Caki2 (cell line): Measurements from ENCODE around the gene SNX17. TPM values are rescaled to one million over a fixed set of nuclear protein-coding genes. Genes with fewer than 3 reads are reported as not detected.
"Not testable (repeated sequence)": the region's sequence is repeated elsewhere in the genome, so short reads cannot be mapped to it uniquely, and the experiment has no call there.

Experiments used
- DNase-seq: peaks from one replicate; pipeline ENCODE4 v3.0.0-alpha.2; 2015; ENCODE audit warnings: low read depth
- in situ Hi-C: cut with HindIII; loops from 2 replicates; pipeline ENCODE4 v1.10.0; 2016; ENCODE audit warnings: low sequenced_read_pairs, low pct_unique_long_range_greater_than_20kb, mixed read lengths
- total RNA-seq: library from RNA; depleted of rRNA; stranded (reverse); fragments of >200 nt; shearing (Covaris generic); gene quantifications from 2 replicates; pipeline ENCODE4 v1.2.3, GENCODE V29; 2014; ENCODE audit warnings: low replicate concordance

Gene SNX17
- total RNA-seq, 1 experiment from 2014 or later: 358 TPM

DNA sequence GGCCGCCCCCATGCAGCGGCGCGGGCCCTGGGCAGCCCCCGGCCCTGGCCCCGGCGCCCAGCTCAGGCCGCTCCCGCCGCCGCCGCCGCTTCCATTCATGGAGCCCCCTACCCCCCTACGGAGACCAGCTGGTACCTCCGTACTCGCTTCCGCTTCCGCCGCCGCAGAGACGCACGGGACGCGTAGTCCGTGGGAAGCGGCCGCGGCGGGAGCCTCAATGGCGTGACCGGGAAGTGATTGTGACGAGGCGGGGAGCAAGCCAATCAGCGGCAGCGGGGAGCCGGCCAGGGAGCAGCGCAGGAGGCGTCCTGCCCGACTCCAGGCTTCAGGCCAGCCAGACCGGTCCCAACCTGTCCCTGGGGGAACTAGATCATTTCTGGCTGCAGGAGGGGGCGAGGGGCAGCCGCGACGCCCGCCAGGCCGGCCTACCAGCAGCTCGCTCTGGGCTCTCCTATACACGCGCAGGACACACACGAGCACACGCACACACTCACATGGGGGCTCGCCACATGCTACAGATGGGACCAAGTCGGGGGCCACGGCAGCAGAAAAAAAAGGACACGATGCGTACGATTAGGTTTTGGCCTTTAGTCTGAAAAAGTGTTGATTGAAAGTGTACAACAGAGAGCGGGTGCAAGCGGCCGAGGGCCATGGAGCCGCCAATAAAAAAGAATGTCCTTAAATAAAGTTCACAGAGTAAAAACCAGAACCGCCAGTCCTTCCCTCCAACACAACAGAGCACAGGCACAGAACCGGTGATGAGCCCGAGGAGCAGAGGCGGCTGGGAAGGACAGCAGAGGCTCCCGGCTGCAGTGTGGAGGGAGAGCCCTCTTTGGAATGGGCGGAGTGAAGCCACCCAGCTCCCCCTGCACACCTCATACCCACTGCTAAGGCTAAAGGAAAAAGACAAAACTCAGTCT lies 10.5 kb downstream of the SNX17 start, which contains the start of gene ZNF513:
ZNF513 (minus strand) TSS at position 109 of the 920 bp plus-strand sequence. CDS start 208 bp downstream, outside the sequence.
- peak; percentile 91 for DNase-seq
- in situ Hi-C loops: no loop called here

DNA sequence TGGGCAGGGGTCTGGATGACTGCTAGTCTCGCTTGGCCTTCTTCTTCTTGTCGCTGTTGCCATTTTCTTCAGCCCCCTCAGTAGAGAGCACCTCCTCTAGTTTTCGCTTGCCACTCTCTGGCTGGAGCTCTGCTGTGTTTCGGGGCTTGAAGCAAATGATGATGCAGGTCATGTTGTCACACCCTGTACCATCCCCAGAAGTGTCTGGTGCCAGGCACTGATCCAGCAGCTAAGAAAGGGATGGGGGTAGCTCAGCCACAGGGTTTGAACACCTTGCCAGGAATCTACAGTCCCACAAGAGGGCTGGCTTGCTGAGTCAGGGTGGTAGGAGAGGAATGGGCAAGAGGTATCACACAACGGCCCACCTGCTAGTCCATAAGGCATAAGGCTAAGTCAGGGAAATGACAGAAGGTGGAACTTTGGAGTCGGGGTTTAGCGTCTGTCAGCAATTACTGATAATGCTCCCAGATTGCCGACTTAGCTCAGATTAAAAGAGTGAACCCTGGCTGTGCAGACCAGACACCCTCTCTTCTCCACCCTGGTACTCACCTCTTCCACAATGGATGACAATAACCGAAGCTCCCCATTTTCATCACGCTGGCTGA lies 11.3 kb downstream of the SNX17 start:
- in situ Hi-C loops: no loop called here
- DNase-seq: no peak

DNA sequence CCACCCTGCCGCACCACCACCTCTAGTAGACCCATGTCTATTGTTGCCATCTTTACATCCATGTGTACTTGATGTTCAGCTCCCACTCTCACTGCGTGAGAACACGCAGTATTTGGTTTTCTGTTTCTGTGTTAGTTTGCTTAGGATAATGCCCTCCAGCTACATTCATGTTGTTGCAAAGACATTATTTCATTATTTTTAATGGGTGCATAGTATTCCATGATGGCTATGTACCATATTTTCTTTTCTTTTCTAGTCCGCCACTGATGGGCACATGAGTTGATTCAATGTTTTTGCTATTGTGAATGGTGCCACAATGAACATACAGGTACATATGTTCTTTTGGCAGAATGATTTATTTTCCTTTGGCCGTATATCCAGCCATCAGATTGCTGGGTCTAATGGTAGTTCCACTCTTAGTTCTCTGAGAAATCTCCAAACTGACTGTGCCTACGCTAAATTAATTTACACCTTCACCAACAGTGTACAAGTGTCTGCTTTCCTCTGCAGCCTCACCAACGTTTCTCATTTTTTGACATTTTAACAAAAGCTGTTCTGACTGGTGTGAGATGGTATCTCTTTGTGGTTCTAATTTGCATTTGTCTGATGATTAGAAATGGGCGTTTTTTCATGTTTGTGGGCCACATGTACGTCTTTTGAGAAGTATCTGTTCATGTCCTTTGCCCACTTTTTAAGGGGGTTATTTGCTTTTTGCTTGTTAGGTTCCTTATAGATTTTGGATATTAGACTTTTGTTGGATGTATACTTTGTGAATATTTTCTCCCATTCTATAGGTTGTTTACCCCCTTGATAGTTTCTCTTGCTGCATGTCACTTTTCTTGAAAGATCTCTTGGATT lies 20.6 kb downstream of the SNX17 start:
- in situ Hi-C loops: no loop called here

DNA sequence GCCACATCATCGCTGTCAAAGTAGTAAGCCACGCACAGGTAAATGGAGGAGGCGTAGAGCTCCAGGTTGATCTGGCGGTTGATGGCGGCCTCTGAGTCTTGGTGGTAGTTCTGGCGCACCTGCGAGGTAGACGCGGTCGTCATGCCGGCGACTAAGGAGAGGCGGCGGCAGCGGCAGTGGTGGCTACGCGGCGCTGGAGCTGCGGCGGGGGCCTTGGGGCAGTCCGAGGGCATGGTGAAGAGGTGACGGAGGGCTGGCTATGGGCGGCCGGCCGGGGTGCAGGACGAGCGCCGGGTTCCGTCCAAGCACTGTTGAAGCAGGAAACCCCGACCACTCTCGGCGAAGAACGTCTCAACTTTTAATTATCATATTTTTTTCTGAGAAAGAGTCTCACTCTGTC lies 22.8 kb downstream of the SNX17 start:
- in situ Hi-C loops: no loop called here

More for the DNA sequence above, 20.6 kb downstream of the SNX17 start:
- DNase-seq: no peak

DNA sequence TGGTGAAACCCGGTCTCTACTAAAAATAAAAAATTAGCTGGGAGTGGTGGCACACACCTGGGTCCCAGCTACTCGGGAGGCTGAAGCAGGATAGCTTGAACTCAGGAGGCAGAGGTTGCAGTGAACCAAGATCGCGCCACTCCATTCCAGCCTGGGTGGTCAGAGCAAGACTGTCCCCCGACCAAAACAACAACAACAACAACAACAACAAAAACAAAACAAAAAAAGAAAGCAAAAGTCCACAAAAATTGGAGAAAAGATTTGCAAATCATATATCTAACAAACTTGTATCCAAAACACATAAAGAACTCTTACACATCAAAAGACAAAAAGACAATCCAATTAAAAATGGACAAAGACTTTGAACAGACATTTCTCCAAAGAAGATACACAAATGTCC lies 28.5 kb downstream of the SNX17 start:
- DNase-seq: no peak
- in situ Hi-C loops: no loop called here

More for the DNA sequence above, 22.8 kb downstream of the SNX17 start:
- no peak for DNase-seq

DNA sequence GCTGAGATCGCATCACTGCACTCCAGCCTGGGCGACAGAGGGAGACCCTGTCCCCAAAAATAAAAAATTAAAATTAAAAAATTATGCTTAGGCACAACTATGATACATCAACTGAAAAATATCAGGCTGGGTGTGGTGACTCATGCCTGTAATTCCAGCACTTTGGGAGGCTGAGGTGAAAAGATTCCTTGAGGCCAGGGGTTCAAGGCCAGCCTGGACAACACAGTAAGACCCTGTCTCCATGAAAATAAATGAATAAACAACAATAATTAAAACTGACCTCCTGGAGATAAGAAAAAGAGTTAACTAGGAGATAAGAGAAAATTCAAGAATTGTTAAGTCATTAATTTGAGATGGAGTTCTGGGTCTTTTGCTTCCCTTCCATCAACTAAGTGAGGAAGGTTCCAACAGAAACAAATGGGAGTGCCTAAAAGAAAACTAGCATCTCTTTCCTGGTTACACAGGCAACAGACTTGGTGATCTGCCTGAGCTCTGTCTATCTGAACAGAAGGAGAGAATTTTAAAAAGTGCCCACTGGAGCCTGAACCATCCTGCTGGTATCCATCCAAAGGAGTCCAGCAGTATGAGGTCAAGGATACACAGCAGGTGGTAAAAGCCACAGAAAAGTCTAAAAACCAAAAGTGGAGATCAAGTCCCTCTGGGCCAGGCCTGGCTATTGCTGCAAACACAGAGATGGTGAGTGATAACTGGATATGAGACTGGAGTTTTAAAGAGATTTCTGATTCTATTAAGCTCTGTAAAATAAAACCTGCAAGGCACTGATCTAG lies 30.1 kb downstream of the SNX17 start:
- in situ Hi-C loops: no loop called here
- DNase-seq: no peak

DNA sequence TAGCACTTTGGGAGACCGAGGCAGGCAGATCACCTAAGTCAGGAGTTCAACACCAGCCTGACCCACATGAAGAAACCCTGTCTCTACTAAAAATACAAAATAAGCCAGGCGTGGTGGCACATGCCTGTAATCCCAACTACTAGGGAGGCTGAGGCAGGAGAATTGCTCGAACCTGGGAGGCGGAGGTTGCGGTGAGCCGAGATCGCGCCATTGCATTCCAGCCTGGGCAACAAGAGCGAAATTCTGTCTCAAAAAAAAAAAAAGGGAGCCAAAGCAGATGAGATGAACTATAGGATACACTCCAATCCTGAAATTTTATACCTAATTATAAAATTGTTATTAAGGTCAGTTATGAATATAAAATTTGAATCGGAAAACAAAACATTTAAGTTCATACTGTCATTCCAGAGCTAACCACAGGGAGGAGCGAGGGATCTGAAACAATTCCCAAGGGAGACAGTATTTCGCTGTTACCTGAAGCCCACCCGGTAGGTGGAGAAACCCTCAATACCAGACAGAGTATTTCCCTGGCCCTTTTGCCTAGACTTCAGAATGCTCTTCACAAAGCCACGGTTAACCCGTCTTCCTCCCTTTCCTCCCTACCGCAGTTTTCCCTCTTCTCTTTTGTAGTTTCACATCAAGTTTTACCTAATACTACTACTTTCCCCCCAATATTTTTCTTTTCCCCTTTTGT lies 37.5 kb downstream of the SNX17 start:
- in situ Hi-C loops: no loop called here
- DNase-seq: peak; percentile 50

DNA sequence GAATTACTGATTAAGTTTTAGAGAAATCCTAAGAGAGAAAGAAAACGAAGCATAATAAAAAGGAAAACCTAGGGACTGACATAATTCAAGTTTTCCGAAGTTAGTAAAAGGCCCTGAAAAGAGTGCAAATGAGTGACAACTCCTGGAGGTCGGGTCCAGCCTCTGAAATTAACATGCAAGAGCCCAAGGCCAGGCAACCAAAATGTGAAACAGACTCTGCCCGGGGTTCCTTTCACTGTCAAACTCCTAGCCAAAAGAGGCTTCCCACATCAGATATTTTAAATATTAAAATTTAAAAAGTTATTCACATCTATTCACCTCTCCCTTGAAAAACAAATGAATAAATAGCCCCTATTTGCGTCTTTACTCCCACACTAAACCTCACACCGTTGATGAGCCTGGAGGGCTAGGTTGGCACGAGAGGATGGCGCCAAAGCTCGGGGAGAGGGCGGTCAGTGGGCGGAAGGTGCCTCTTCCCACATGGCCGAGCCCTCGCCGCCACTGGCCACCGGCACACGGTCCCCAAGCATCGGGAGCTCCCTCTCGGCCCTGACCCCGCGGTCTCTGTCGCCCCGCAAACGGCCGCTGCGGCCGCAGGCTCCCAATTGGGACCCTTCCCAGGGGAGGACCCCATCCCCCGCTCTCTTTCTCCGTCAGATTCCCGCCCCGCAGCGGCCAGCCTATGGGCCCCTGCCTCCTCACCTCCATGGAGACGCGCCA lies 38.3 kb downstream of the SNX17 start:
- in situ Hi-C loops: no loop called here
- peak; percentile 25 for DNase-seq

DNA sequence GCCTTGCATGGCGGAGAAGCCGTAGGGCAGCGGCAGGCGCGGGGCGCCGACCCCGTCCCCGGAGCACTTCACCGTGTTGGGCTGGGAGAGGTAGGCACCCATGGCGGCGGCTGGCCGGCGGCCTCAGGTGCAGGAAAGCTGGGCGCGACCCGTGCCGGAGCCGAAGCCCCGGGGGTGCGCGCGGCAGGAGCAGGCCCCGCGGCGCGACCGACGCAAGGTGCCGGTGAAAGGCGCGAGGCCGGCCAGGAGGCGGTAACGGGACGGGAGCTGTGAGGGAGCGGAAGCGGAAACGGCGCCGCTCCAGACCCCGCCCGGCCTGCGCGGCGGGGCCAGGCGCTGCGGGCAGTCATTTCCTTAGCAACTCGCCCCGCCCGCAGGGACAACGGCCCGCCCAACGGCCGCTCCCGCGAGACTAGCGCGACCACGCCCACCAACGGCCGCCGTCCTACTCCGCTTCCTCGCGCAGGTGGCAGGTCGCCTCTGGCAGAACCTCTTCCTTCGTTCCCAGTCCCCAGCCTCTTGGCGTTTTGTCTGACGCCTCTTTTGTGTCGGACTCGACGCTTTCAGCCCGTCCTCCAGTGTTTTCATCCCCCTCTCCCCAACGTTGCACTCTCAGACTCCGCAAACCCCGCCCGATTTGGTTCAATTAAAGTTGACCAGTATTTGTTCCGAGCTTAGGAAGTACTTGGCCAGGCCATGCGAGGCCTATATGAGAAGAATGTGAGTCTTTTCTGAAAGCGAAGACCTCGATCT lies 39.1 kb downstream of the SNX17 start, which contains the start of gene PPM1G:
PPM1G (minus strand) TSS at position 271 of the 753 bp plus-strand sequence; CDS start at position 102, 169 bp downstream.
- in situ Hi-C loops: no loop called here
- peak; percentile 94 for DNase-seq

DNA sequence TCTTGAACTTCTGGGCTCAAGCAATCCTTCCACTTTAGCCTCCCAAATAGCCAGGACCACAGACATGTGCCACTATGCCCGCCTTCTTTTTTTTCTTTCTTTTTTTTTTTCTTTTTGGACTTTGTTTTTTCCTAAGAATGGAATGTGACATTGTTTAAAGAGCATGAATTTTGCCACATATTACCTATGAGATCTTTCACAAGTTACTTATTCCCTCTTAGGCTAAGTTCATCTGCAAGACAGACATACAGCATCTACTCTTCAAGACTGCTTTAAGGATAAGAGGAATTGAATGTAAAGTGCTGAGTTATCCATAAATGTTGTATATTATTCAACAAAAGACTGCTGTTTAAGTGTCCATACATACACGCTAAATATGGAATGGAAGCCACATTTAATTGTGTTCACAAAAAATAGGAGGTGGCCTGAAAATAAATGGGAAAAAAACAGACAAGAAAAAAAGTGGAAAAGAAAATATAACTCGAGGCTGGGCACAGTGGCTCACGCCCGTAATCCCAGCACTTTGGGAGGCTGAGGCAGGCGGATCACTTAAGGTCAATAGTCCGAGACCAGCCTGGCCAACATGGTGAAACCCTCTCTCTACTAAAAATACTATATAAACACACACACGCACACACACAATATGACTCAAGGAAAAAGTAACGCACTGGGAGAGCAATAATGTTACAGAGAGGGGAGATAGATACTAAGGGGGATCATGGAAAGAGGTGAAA lies 42.2 kb downstream of the SNX17 start:
- in situ Hi-C loops: no loop called here
- no peak for DNase-seq

DNA sequence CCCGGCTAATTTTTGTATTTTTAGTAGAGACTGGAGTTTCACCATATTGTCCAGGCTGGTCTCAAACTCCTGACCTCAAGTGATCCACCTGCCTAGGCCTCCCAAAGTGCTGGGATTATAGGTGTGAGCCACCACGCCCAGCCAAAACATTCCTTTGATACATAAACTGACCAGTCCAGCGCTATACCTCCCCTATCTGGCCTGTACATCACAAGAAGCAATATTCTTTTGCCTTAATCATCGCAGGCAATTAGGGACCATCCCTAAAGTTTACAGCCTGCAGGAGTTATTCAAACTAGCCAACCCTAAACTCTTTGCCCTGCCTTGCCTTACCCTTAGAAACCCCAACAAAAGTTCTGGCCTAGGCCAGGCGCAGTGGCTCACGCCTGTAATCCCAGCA lies 45.7 kb downstream of the SNX17 start:
- DNase-seq: no peak
- in situ Hi-C loops: no loop called here

DNA sequence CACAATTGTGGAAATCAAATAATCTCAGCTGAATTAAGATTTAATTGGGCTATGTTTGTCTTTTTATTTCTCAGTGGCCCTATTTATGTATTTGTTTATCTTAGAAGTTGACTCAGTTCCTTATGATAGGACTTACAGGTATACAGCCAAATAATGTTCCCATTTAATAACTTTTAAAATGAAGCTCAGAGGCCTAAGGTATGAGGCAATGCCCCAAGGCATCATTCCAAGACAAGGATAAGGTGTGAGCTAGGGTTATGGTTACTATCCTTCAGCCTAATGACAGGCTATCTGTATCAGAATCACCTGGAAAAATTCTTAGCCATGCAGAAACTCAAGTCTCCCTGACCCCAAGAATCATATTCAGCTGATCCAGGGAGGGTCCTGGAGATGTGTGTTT lies 50.6 kb downstream of the SNX17 start:
- in situ Hi-C loops: no loop called here
- no peak for DNase-seq

DNA sequence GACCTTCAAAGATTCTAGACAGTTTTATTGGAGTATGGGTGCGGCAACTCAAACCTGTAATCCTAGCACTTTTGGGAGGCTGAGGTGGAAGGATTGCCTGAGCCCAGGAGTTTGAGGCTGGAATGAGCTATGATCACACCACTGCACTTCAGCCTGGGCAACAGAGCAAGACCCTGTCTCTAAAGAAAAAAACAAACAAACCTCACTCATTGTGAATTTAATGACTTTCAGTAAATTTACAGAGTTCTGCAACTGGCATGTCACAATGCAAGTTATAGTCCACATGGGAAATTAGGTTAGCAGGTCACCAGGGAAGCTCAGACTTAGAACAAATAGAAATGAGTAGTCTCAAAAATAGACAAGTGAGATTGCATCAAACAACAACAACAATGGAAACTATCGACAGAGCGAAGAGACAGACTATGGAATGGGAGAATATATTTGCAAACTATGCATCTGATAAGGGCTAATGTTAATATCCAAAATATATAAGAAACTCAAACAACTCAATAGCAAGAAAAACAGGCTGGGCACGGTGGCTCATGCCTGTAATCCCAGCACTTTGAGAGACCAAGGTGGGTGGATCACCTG lies 51.3 kb downstream of the SNX17 start:
- in situ Hi-C loops: no loop called here
- DNase-seq: no peak

DNA sequence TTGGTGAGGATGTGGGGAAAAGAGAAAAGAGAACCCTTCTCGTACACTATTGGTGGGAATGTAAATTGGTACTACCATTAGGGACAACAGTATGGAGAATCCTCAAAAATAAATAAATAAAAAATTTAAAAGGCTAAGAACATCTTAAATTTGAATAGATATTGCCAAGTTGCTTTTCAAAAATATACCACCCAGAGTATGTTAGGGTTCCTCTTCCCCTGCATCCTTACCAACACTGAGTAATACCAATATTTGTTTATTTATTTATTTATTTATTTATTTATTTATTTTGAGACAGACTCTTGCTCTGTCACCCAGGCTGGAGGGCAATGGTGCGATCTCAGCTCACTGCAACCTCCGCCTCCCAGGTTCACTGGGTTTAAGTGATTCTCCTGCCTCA lies 52.5 kb downstream of the SNX17 start:
- in situ Hi-C loops: no loop called here
- no peak for DNase-seq

DNA sequence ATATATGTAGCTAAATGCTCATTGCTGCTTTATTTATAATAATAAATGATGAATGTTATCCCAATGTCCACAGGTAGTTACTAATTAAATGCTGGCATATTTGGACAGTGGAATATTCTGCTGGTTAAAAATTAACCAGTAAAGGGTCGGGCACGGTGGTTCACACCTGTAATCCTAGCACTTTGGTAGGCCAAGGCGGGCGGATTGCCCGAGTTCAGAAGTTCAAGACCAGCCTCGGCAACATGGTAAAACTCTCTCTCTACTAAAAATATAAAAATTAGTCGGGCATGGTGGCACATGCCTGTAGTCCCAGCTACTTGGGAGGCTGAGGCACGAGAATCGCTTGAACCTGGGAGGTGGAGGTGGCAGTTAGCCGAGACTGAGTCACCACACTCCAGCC lies 54.6 kb downstream of the SNX17 start:
- in situ Hi-C loops, DNase-seq: not testable (repeated sequence)
